Measurements from ENCODE around the gene LCMT2.

Gene LCMT2

DNA sequence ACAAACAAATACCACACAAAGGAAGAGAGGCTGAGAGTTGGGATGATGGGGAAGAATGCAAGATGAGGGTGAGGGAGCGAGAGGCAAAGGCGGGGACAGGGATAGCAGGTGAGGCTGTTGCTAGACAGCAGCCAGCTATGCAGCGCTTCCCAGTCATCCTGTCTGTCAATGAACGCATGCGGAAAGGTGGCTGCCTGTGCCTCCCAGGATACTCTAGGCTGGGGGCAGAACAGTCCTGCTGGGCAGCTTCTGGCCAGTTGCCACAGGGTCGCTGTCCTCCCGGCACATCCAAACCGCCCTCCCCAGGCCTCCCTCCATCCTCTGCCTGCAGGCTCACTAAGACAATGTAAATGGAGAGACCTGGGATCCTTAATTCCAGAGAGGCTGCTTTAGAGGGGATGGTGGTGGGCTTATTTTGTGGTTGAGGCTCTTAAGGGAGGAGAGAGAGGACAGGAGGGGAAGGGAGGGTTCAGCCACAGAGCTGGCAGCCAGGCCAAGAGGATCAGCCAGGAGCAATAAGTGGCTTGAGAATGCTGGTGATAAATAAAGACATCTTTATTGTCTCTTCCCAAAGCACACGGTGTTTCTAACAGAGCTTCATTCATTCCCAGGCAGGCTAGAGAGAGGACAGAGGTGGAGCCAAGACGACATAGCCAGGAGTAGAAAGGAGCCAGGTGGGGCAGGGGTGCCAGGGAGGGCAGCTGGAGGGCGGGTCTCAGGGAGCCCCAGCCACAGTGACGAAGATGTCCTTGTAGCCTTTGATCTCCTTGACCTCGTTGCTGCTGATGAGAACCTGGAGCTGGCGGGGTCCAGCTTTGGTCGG is 54.4 kb downstream of the LCMT2 start:
- DNase-seq = no peak

DNA sequence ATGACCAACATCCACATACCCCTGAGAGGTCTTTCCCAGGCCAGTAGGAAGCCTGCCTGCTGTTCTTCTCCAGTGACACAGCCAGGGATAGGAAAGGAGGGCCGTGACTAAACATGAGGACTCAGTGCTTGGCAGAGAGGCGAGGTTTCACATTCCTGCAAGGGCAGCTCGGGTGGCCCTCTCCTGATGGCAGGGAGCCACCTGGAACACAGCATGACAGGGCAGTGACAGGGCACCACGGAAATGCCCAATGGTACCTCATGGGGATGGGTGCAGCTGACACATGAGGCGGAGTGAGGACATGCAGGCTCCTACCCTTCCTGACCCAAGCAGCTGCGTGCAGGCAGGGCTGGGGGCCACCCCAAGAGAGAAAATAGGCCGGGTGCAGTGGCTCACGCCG is 56.2 kb downstream of the LCMT2 start:
- DNase-seq = no peak
